GM12878 (cell line): Measurements from ENCODE around the gene UBE2E1. TPM values are rescaled to one million over a fixed set of nuclear protein-coding genes. Genes with fewer than 3 reads are reported as not detected.
A peak's percentile ranks its signal among the peaks of the same experiment; 100 is the strongest.

Source experiments
- BACH1 ChIP-seq: fragments of 450-650 bp; IDR thresholded peaks from 2 replicates; pipeline ENCODE4 v1.6.1; 2017; ENCODE audit warnings: mild to moderate bottlenecking, borderline replicate concordance
- CHD1 ChIP-seq: IDR thresholded peaks from 2 replicates; pipeline ENCODE4 v1.6.1; 2012; ENCODE audit warnings: low read depth, low read length, improper control_type of control experiment
- CHD4 ChIP-seq: fragments of 200-600 bp; sonication (generic); IDR thresholded peaks from 2 replicates; pipeline ENCODE4 v1.6.1; 2016; ENCODE audit warnings: mild to moderate bottlenecking
- EGR1 ChIP-seq, 2 experiments: IDR thresholded peaks; 1 replicate in 1 of 2; 2 replicates in 1 of 2; pipeline ENCODE4 v1.6.1; 2011 to 2012; ENCODE audit warnings: low read depth in 2 of 2, low read length in 2 of 2, borderline replicate concordance in 1 of 2, mild to moderate bottlenecking in 1 of 2, moderate library complexity in 1 of 2
- NFXL1 ChIP-seq: fragments of 450-650 bp; IDR thresholded peaks from 2 replicates; pipeline ENCODE4 v1.6.1; 2017; ENCODE audit warnings: antibody characterized with exemption, mild to moderate bottlenecking, borderline replicate concordance
- NR2F1 ChIP-seq: fragments of 450-650 bp; conservative IDR thresholded peaks from 2 replicates; pipeline ENCODE4 v1.6.1; 2017; ENCODE audit warnings: mild to moderate bottlenecking
- STAT3 ChIP-seq: IDR thresholded peaks from 2 replicates; pipeline ENCODE4 v1.6.1; 2011; ENCODE audit warnings: low read depth, low read length, improper control_type of control experiment
- YY1 ChIP-seq: IDR thresholded peaks from 2 replicates; pipeline ENCODE4 v1.6.1; 2011; ENCODE audit warnings: low read depth, mild to moderate bottlenecking, low read length
- ZNF24 ChIP-seq: fragments of 450-650 bp; IDR thresholded peaks from 2 replicates; pipeline ENCODE4 v1.6.1; 2017; ENCODE audit warnings: antibody characterized with exemption, mild to moderate bottlenecking
- ZNF687 ChIP-seq: fragments of 450-650 bp; IDR thresholded peaks from 2 replicates; pipeline ENCODE4 v1.6.1; 2017; ENCODE audit warnings: mild to moderate bottlenecking, moderate library complexity
- polyA plus RNA-seq, 11 experiments: library from polyadenylated mRNA; depleted of rRNA in 4 of 11; unstranded in 6 of 11; stranded (reverse) in 5 of 11; fragments of >200 nt; fragmentation: Nextera tagmentation in 4 of 11; fragmentation: Illumina TruSeq in 1 of 11; extraction: Ambion mirVana in 4 of 11; extraction: Trizol in 1 of 11; gene quantifications; 1 replicate in 1 of 11; 2 replicates in 10 of 11; pipeline versions ENCODE4 v1.2.1 to v1.2.3, GENCODE V29; 2011 to 2016; ENCODE audit warnings: inconsistent platforms in 2 of 11, missing spikeins in 2 of 11, low read depth in 1 of 11
- total RNA-seq, 4 experiments: library from RNA; depleted of rRNA in 3 of 4; stranded (reverse); fragments of >200 nt in 3 of 4; fragmentation: Illumina TruSeq in 1 of 4; extraction: Trizol in 1 of 4; gene quantifications; 2 replicates each; pipeline versions ENCODE4 v1.2.1 to v1.2.3, GENCODE V29; 2013 to 2021
- TF ChIP-seq, protein P1 (sequence below): fragments of 450-650 bp; IDR thresholded peaks from 2 replicates; pipeline ENCODE4 v1.6.1; 2016; ENCODE audit warnings: mild to moderate bottlenecking
- TF ChIP-seq, protein P2 (sequence below): IDR thresholded peaks from 2 replicates; pipeline ENCODE4 v1.6.1; 2012; ENCODE audit warnings: mild to moderate bottlenecking, low read depth, low read length
- TF ChIP-seq, protein P3 (sequence below): fragments of 450-650 bp; conservative IDR thresholded peaks from 2 replicates; pipeline ENCODE4 v1.6.1; 2017; ENCODE audit warnings: mild to moderate bottlenecking, moderate library complexity
- TF ChIP-seq, protein P4 (sequence below): fragments of 450-650 bp; formaldehyde crosslinking; IDR thresholded peaks from 2 replicates; pipeline ENCODE4 v1.4.0; 2020; ENCODE audit warnings: mild to moderate bottlenecking, moderate library complexity

UBE2E1 gene
- total and polyA plus RNA-seq, 10 of the 15 experiments (the other 5 are each of a cell fraction or from before 2014, with no cell fraction given), result 18.7 to 425 (median 147) TPM

GRCh38 chr3:23916152-23916885 lies 110.6 kb downstream of the UBE2E1 start (continued):
- TF ChIP-seq, protein P1, sequence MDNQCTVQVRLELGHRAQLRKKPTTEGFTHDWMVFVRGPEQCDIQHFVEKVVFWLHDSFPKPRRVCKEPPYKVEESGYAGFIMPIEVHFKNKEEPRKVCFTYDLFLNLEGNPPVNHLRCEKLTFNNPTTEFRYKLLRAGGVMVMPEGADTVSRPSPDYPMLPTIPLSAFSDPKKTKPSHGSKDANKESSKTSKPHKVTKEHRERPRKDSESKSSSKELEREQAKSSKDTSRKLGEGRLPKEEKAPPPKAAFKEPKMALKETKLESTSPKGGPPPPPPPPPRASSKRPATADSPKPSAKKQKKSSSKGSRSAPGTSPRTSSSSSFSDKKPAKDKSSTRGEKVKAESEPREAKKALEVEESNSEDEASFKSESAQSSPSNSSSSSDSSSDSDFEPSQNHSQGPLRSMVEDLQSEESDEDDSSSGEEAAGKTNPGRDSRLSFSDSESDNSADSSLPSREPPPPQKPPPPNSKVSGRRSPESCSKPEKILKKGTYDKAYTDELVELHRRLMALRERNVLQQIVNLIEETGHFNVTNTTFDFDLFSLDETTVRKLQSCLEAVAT, result no peak
- 0 out of 2 replicates have a peak, but pooled peaks have one; percentile 40 for TF ChIP-seq NR2F1
- TF ChIP-seq BACH1, result peak; percentile 52
- no peak for TF ChIP-seq NFXL1
- TF ChIP-seq YY1, result no peak
- TF ChIP-seq, protein P2, sequence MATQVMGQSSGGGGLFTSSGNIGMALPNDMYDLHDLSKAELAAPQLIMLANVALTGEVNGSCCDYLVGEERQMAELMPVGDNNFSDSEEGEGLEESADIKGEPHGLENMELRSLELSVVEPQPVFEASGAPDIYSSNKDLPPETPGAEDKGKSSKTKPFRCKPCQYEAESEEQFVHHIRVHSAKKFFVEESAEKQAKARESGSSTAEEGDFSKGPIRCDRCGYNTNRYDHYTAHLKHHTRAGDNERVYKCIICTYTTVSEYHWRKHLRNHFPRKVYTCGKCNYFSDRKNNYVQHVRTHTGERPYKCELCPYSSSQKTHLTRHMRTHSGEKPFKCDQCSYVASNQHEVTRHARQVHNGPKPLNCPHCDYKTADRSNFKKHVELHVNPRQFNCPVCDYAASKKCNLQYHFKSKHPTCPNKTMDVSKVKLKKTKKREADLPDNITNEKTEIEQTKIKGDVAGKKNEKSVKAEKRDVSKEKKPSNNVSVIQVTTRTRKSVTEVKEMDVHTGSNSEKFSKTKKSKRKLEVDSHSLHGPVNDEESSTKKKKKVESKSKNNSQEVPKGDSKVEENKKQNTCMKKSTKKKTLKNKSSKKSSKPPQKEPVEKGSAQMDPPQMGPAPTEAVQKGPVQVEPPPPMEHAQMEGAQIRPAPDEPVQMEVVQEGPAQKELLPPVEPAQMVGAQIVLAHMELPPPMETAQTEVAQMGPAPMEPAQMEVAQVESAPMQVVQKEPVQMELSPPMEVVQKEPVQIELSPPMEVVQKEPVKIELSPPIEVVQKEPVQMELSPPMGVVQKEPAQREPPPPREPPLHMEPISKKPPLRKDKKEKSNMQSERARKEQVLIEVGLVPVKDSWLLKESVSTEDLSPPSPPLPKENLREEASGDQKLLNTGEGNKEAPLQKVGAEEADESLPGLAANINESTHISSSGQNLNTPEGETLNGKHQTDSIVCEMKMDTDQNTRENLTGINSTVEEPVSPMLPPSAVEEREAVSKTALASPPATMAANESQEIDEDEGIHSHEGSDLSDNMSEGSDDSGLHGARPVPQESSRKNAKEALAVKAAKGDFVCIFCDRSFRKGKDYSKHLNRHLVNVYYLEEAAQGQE, result no peak
- TF ChIP-seq CHD1, result no peak
- TF ChIP-seq, protein P3, sequence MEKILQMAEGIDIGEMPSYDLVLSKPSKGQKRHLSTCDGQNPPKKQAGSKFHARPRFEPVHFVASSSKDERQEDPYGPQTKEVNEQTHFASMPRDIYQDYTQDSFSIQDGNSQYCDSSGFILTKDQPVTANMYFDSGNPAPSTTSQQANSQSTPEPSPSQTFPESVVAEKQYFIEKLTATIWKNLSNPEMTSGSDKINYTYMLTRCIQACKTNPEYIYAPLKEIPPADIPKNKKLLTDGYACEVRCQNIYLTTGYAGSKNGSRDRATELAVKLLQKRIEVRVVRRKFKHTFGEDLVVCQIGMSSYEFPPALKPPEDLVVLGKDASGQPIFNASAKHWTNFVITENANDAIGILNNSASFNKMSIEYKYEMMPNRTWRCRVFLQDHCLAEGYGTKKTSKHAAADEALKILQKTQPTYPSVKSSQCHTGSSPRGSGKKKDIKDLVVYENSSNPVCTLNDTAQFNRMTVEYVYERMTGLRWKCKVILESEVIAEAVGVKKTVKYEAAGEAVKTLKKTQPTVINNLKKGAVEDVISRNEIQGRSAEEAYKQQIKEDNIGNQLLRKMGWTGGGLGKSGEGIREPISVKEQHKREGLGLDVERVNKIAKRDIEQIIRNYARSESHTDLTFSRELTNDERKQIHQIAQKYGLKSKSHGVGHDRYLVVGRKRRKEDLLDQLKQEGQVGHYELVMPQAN, result no peak
- no peak for TF ChIP-seq STAT3
- no peak for TF ChIP-seq CHD4
- no peak for TF ChIP-seq EGR1 (IDR thresholded peaks at IDR 0.05; ENCODE audit: borderline replicate concordance in 1 of 2, low read depth in 2 of 2, low read length in 2 of 2)
- 0 out of 2 replicates have a peak, but pooled peaks have one; percentile 26 for TF ChIP-seq ZNF24
- TF ChIP-seq ZNF687, result 0 out of 2 replicates have a peak, but pooled peaks have one; percentile 27
- TF ChIP-seq, protein P4, sequence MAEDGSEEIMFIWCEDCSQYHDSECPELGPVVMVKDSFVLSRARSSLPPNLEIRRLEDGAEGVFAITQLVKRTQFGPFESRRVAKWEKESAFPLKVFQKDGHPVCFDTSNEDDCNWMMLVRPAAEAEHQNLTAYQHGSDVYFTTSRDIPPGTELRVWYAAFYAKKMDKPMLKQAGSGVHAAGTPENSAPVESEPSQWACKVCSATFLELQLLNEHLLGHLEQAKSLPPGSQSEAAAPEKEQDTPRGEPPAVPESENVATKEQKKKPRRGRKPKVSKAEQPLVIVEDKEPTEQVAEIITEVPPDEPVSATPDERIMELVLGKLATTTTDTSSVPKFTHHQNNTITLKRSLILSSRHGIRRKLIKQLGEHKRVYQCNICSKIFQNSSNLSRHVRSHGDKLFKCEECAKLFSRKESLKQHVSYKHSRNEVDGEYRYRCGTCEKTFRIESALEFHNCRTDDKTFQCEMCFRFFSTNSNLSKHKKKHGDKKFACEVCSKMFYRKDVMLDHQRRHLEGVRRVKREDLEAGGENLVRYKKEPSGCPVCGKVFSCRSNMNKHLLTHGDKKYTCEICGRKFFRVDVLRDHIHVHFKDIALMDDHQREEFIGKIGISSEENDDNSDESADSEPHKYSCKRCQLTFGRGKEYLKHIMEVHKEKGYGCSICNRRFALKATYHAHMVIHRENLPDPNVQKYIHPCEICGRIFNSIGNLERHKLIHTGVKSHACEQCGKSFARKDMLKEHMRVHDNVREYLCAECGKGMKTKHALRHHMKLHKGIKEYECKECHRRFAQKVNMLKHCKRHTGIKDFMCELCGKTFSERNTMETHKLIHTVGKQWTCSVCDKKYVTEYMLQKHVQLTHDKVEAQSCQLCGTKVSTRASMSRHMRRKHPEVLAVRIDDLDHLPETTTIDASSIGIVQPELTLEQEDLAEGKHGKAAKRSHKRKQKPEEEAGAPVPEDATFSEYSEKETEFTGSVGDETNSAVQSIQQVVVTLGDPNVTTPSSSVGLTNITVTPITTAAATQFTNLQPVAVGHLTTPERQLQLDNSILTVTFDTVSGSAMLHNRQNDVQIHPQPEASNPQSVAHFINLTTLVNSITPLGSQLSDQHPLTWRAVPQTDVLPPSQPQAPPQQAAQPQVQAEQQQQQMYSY (CRISPR knock-in tag), result no peak
